ELF-1 (cell line): ENCODE measurements around the gene C8G.

Source experiments
- DNase-seq: peaks from one replicate; pipeline ENCODE4 v3.0.0-alpha.2; 2016; ENCODE audit warnings: low read depth, low spot score

C8G gene

DNA sequence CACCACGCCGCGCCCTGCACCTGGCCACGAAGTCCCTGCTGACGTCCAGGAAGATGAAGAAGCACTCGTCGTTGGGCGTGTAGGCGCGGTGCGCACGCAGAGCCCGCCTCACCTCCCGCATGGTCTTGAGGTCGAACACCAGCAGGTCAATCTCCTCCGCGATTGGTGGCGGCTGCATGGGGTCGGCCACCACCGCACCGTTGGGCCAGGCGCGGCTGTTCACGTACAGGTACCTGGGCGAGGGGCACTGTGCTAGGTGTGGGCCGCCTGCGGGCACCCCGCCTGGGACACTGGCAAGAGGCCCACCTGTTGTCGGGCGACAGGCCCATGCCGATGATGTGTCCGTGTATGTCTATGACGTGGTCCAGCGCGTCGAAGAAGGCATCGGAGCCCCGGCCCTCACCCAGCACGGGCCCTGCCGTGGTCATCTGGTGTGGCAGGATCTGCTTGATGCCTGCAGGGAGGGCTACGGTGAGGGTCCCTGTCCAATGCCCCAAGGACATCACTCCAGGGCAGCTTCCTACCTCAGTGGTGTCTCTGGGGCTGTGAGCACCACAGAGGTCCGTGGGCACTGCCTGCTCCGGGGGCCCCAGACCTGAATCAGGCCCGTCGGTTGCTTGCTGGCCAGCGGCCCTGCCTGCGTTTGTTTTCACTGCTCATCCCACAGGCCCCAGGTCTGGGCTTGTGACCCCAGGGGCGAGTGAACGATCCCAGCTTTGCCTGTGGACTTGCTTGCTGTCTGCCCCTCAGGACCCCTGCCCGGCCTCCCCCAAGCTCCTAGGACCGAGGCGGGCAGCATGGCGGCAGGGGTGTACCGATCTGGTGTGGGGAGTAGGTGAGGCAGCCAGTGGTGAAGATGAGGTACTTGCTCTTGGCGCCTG is 3.6 kb upstream of the C8G start:
- DNase-seq, result no peak

DNA sequence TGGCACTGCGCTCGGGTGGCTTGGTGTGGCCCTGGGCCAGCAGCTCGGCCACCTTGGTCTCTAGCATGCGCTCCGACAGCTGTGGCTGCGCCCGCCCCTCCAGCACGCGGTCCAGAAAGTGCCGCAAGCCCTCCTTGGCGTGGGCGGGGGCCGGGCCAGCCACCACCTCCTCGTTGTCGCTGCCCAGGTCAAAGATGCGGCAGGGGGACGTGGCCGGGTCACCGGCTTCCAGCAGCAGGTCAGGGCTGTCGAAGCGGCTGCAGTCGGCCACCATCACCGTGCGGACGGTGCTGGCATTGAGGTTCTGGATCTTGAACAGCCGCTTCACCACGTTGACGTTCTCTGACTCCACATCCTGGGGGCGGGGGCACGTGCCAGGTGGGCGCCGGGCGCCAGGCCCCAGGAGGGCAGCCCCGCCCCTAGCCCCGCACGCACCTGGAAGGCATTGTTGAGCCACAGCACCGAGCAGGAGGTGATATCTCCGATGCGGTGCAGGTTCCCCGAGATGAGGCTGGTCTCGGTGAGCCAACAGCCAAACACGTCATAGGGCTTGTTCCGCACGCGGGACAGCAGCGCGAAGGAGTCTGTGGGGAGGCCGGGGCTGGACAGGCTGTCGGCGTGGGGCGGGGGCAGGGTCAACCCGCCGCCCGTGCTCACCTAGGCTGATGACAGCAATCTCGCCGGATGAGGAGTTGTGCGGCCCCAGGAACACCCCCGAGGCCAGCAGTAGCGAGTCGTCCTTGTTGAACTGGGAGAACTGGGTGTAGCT is 2.7 kb upstream of the C8G start:
- no peak for DNase-seq

DNA sequence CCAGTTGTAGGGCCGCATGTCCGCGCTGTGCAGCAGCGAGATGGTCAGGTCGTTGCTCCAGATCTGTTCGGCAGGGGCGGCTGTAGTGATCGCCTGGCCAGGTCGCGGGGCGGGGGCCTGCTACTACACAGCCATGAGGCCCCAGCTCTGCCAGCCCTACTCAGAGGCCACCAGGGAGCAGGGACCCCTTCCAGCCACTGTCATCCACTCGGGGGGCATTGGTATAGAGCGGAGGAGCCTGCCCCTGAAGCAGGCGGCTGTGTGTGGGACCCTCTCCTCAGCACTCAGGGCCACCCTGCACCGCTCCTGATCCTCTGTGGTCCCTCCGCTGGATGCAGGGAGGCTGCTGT is 2.2 kb upstream of the C8G start:
- no peak for DNase-seq

DNA sequence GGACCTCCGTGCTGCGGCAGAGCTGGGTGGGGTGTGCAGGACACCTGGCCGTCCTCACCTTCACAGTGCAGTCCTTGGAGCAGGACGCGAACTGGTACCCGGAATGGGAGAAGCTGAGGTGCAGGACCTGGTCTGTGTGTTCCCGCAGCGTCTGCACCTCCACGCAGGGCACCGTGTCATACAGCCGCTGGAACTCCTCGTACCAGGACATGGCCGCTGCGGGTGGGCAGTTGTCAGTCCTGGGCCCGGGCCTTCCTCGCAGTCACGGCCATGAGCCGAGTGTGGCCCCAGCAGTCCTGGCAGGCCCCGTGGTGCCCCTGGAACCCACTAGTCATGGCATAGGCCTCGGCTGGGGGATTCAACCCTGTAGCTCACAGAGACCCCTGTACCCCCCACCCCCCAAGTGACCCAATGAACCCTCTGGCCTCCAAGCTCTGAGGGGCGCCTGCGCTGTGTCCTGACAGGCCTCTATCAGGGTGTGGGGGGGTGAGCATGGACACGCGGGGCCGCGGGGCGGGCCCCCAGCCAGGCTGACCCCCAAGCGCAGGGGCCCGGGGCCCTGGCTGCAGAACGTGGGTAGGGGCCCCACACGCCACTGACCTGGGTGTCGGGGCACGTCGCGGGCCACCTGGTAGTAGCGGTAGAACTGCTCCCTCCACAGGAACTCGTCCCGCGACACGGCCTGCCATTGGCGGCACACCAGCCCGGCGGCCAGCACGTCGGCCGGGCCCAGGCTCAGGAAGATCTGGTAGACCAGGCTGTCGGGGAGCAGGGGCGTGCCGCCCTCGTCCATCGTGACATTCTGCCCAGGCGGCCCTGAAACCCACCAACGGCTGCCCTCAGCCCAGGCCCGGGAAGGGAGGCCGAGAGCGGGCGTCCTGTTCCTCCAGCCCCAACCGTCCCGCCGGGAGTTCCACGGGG is 1.5 kb upstream of the C8G start:
- DNase-seq, result peak; percentile 52

DNA sequence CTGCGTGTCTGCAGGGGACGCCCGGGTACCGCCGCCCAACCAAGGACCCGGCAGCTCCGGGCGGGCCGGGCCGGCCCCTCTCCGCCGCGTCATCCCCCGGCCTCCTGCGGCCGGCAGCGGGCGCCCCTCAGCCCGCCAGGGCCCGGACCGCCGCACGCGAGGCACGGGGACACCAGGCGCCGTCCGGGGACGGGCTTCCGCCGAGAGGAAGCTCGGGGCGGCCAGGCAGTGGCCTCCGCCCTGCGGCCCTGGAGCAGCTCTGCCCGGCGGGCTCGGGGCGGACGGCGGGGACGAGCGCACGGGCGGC is 878 bp upstream of the C8G start:
- no peak for DNase-seq

DNA sequence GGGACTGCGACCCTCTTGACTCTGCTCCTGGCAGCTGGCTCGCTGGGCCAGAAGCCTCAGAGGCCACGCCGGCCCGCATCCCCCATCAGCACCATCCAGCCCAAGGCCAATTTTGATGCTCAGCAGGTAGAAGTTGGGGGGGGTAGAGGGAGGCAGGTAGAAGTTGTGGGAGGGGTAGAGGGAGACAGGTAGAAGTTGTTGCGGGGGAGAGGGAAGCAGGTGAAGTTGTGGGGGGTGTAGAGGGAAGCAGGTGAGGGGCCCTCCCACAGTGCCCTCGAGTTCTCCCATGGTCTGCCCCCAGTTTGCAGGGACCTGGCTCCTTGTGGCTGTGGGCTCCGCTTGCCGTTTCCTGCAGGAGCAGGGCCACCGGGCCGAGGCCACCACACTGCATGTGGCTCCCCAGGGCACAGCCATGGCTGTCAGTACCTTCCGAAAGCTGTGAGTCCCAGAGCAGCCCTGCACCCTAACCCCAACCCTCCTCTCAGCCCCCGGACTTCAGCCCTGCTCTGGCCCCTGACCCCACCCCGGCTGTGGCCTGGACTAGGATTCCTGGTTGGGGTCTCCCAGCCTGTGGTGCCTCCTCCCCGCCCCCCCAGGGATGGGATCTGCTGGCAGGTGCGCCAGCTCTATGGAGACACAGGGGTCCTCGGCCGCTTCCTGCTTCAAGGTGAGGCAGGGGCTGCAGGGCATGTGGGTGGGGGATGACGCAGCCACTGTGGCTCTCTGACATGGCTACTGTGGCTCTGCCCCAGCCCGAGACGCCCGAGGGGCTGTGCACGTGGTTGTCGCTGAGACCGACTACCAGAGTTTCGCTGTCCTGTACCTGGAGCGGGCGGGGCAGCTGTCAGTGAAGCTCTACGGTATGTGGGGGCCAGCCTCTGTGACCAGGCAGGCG is 537 bp downstream of the C8G start:
- peak; percentile 55 for DNase-seq

DNA sequence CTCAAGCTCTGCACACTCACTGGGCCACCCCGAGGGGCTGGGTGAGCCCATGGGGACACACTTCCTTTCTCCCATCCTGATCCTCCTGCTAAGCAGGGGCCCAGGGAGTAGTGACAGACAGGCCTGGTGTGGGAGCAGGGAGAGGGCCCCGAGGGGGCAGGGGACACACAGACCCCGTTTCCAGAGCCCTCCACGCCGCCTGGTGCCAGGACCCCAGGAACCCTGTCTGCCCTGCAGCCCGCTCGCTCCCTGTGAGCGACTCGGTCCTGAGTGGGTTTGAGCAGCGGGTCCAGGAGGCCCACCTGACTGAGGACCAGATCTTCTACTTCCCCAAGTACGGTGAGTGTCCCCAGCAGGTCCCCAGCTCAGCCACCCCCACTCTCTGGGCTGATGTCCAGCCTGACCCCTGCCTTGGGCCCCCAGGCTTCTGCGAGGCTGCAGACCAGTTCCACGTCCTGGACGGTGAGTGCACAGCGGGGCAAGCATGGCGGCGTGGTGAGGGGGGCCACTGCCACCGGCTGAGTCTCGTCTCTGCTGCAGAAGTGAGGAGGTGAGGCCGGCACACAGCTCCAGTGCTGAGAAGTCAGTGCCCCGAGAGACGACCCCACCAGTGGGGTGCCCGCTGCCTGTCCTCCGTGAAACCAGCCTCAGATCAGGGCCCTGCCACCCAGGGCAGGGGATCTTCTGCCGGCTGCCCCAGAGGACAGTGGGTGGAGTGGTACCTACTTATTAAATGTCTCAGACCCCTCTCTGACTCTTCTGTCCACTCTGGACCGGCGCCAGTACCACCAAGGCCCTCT is 1.4 kb downstream of the C8G start:
- DNase-seq, result no peak

DNA sequence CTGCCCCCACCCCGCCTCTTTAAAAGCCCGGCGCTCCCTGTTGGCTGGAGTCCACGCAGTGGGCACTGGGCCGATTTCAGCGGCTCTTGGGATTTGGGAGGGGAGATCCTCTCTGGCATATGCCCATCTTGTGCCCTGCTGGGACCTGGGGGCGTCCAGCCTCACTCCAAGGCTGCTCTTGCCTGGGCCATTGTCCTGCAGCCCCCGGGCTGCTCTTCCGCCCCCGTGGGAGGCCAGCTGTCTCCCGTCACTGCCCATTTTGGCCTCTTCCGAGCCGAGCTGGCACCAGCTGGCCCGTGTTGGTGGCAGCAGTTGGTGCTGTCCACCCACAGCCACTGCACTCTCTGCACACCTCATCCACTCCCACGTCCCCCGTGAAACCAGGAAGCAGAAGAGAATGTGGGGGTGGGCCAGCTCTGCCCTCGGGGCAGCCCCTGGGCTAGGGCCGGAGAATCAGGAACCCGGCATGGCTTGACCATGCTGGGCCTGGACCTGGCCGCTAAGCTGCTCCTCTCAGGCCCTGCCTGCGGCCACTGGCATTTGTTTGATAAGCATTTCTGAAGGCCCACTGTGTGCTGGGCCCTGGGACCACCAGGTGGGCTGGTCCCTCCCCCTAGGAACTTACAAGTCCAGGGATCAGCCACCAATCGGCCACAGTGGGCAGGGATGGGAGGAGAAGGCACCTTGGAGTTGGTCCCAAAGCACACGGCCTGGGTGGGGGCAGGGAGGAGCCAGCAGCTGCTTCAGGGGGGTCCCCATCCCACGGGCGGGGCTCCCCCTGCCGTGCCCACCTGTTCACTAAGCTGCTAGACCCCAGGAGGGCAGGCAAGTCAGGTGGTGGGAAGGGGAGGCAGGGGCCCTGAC is 2.2 kb downstream of the C8G start:
- no peak for DNase-seq

DNA sequence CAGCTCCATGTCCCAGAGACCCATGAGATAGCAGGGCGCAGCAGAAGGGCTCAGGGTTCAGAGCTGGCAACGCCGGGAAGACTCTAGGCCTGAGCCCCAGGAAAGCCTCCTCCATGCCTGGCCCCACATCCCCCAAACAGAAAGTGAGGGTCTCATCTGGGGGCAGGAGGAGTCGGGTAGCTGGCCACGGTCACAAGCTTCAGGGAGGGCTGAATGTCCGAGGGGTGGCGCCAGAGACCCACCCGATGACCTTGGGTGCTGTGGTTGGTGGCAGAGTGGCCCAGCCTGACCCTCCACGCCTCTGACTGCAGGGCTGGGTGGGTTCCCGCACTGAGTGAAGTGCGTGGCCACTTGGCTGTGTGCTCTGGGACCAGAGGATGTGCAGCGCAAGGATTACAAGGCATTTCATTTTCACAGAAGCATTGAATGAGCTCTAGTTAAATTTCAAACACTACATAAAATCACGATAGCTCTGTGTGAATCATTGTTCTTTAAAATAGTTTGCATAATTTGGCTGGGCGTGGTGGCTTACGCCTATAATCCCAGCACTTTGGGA is 3.0 kb downstream of the C8G start:
- DNase-seq, result peak; percentile 76

DNA sequence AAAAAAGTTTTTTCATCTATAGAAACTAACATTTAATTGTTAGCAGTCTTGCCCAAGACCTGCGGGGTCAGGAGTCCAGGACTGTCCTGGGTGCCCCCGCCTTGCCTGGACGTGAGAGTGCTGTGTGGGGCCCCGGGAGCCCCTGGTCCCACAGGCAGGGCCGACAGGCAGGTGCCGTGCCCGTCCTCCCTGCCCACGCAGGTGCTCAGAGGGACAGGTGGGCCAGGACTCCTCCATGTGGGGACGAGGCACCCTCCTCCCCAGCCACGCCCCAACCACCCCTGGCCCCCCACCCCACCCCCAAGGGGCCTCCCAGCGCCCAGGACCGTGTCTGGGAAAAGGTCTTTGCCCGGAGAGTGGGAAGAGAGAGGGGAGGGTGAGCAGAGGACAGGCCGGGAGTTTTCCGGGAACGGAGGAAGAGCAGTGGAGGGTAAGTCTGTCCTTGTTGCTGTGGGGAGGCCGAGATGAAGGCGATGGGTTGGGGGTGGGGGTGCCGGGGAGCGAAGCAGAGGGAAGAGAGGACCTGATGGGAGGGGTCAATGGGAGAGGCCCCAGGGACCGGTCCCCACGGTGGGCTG is 4.3 kb downstream of the C8G start:
- no peak for DNase-seq

DNA sequence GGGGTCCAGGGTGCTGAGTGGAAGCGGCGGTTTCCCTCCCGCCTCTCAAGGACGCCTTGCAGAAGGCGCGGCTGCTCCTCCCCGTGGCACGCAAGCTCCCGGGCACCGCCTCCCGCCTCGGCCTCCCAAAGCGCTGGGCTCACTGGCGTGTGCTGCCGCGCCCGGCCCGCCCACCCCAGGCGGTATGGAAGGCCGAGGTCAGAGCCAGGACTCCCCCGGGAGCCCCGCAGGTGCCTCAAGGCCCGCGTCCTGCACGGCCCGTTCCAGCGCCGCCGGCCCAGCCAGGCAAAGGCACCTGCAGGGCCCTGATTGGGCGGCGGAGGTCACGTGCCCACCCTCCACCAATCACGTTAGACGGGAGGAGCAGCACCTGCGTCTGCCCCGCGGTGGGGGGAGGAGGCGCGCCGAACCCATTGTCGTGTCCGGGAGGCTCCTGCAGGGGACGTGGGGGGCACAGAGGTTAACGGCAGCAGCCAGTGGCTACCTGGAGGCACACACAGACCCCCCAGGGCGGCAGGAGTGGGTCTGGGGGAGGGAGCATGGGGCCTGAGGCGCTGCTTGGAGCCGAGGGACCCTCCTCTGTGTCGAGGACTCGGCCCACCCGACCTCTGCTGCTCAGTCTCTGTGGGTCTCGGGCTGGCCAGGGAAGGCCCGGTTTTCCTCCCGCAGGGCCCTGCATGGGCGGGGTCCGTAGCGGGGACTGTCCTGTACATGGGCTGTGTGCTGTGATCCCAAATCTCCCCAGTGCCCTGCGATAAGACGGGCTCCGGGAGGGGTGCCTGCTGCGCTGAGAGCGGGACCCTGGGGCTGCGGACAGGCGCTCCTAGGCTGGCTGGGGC is 5.0 kb downstream of the C8G start:
- peak; percentile 93 for DNase-seq

DNA sequence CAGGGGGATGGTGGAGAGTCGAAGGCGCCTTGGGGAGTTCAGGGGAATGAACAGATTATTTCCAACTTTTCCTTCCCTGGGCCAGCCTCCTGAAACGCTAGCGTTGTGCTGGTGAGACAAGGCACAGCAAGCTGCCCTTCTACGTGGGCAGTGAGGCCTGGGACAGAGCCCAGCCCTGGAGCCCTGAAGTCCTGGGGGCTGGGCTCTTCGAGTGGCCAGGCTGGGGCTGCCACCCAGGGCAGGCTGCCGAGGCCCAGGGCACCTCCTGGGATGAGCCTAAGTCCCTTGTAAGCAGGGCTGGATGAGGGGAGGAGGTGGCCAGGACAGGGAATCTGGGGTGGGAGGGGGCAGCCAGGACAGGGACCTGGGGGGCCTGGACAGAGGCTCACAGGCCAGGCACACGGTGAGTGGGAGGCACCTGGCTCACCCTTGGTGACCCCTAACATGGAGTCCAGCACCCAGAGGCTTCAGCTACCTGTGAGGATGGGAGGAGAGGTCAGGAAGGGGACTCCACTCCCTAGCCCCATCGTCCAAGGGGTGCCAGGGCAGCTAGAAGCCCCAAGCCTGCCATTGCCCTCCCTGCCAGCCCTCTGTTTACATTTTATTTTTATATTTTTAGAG is 5.7 kb downstream of the C8G start:
- no peak for DNase-seq

DNA sequence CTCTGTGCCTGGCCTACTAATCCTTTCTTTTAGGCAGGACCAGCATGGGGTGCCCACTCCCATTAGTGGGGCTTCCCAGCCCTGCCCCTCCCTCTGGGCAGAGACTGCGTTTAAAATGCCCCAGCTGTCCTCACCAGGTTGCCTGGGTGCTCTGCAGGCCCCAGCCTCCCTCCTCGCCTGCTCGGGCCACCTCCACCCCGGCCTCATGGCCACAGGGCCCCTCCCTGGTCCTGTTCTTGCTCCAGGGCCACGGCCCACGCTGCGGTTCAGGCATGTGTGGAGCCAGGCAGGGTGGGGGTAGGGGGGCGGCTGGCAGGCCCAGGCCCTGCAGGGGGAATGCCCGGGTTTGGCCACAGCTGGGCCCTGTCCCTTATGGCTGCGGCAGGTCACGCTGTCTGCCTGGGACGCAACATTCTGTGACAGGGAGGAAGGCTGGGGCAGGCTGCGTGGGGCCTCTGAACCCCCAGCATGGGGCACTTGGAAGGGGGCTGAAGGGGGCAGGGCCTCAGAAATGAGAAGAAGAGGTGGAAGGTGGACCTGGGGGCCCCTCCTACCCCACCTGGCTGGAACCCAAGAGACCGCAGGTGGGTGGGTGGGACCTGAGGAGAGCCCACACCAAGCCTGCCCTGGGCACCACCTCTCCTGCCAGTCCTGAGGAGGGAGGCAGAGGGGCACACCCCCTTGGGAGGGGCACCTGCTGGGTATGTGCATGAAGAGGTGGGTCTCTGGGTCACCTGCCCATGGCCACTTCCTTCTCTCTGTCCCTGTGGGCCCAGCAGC is 6.7 kb downstream of the C8G start, which contains the start of gene LCN12:
Gene LCN12, plus strand, starts transcription at position 733 of the 780 bp plus-strand sequence. CDS start 55 bp downstream, outside the sequence.
- no peak for DNase-seq

DNA sequence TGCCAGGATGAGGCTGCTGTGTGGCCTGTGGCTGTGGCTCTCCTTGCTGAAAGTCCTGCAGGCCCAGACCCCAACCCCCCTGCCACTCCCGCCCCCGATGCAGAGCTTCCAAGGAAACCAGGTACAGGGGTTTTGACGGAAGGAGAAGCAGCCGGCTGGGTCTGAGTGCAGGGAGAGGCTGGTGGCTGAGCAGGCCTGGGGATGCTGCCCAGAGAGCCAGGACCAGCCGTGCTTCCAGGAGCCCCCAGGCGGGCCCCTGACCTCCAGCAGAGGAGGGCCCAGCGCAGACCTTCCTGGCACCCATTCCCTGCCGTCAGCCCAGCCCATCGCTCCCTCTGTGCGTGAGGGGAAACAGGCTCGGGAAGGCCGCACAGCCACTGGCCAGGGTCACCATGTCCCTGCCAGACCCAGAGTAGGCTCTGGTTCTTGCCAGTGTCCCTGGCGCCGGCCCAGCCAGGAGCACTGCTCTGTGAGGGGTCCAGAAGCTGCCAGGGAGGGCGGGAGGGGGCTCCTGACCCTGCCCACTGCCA is 7.3 kb downstream of the C8G start:
- DNase-seq, result no peak

DNA sequence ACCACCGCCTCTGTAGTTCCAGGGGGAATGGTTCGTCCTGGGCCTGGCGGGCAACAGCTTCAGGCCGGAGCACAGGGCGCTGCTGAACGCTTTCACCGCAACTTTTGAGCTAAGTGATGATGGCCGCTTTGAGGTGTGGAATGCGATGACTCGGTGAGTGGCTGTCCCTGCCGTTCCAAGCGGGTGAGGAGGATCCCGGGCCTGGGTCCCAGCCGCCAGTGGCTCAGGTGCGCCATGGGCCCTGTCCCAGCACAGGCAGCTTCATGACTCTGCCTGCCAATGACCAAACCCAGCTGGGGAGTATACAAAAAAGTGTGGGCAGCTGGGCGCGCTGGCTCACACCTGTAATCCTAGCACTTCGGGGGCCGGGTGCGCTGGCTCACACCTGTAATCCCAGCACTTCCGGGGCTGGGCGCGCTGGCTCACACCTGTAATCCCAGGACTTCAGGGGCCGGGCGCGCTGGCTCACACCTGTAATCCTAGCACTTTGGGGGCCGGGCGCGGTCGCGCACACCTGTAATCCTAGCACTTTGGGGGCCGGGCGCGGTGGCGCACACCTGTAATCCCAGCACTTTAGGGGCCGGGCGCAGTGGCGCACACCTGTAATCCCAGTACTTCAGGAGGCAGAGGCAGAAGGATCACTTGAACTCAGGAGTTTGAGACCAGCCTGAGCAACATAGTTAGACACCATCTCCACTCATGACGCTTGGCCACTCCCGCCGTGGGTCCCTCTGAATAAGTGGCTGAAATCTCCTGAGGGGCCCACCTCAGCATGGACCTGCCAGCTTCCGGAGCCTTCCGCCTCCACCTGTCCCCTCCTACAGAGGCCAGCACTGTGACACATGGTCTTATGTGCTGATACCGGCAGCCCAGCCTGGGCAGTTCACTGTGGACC is 8.1 kb downstream of the C8G start:
- peak; percentile 33 for DNase-seq
